Measurements from ENCODE around the gene MRPS22. TPM values are rescaled to one million over a fixed set of nuclear protein-coding genes. Genes with fewer than 3 reads are reported as not detected.
"Not testable (repeated sequence)": the region's sequence is repeated elsewhere in the genome, so short reads cannot be mapped to it uniquely, and the experiment has no call there.

Gene MRPS22
- total RNA-seq, 1 donor from 2014 or later: 8.3 TPM

DNA sequence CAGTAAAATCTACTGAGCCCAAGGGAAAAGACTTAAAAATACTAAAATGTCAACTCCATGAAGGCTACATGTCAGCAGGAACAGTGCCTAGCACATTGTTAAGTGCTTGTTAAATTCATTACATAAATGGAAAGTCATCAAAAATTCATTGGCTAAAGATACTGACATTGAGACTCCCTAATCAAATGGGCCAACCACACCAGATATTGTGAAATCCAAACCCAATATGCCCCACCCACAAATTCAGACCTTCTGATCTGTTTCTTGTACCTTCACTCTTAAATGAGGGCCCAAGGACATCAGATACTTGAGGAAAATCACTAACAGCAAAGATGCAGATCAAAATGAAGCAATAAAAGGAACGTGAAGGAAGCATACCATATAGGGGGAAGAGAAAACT is 20.7 kb downstream of the MRPS22 start:
- Histone ChIP-seq H3K27ac (no peak overlapping the region), H3K4me3 (no peak overlapping the region), H3K9me3 (no peaks in the 10 kb centered on the region), H3K4me1 (no peaks in the 10 kb centered on the region), H3K36me3 (peaks cover 93 to 95% of the 10 kb centered on the region in 2 donors), H3K27me3 (no peaks in the 10 kb centered on the region)
- DNase-seq (ENCODE audit: low spot score in 2 of 2): no peak
- TF ChIP-seq, protein P1, sequence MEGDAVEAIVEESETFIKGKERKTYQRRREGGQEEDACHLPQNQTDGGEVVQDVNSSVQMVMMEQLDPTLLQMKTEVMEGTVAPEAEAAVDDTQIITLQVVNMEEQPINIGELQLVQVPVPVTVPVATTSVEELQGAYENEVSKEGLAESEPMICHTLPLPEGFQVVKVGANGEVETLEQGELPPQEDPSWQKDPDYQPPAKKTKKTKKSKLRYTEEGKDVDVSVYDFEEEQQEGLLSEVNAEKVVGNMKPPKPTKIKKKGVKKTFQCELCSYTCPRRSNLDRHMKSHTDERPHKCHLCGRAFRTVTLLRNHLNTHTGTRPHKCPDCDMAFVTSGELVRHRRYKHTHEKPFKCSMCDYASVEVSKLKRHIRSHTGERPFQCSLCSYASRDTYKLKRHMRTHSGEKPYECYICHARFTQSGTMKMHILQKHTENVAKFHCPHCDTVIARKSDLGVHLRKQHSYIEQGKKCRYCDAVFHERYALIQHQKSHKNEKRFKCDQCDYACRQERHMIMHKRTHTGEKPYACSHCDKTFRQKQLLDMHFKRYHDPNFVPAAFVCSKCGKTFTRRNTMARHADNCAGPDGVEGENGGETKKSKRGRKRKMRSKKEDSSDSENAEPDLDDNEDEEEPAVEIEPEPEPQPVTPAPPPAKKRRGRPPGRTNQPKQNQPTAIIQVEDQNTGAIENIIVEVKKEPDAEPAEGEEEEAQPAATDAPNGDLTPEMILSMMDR (IDR thresholded peaks at IDR 0.05): no peak
- intact Hi-C loops (cut with DNase I): no loop called here

DNA sequence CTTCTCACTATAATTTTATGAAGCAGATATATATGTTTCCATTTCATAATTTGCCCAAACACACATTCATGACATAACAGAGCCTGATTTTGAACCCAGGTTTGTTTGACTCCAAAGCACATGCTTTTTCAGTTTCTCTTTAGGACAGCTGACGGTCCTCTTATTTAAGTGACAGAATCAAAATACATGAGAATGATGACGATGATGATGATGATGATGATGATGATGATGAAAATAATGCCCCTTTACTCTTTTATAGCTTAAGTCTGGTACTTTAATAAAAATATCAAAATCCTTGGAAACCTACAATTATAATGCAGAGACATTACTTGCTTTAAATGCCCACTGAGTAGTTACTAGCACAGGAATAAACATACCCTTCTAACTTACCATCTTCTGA is 30.3 kb downstream of the MRPS22 start:
- DNase-seq (ENCODE audit: low spot score in 2 of 2): no peak
- Histone ChIP-seq H3K27me3 (no peaks in the 10 kb centered on the region), H3K36me3 (peaks cover 81 to 97% of the 10 kb centered on the region in 2 donors), H3K9me3 (no peaks in the 10 kb centered on the region), H3K27ac (no peak overlapping the region), H3K4me1 (no peaks in the 10 kb centered on the region), H3K4me3 (no peak overlapping the region)
- intact Hi-C loops (cut with DNase I): no loop called here
- TF ChIP-seq, protein P1 (IDR thresholded peaks at IDR 0.05): no peak

DNA sequence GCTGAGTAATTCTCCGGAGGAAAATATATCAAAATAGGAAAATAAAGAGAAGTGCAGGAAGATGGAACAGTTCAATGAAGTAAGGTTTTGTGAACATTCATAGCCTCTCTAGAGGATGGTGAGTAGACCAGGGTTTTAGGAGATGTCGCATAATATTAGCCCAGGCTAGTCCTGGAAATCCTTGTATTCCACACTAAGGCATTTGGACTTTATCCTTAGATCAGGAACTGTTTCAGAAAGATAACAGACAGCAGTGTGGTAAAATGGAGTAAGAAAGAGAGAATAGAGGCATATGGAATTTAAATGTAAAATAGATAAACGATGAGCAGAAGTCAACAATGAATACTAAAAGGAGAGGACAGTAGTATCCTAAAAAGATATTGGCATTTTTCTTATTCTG is 33.6 kb downstream of the MRPS22 start:
- no peak for DNase-seq (ENCODE audit: low spot score in 2 of 2)
- intact Hi-C loops (cut with DNase I): no loop called here
- TF ChIP-seq, protein P1 (IDR thresholded peaks at IDR 0.05): no peak
- H3K4me3 ChIP-seq: no peak overlapping the region
- no peak overlapping the region for H3K27ac ChIP-seq
- no peaks in the 10 kb centered on the region for H3K9me3 ChIP-seq
- H3K36me3 ChIP-seq: peaks cover 57 to 86% of the 10 kb centered on the region in 2 donors
- no peaks in the 10 kb centered on the region for H3K27me3 ChIP-seq
- H3K4me1 ChIP-seq: no peaks in the 10 kb centered on the region

DNA sequence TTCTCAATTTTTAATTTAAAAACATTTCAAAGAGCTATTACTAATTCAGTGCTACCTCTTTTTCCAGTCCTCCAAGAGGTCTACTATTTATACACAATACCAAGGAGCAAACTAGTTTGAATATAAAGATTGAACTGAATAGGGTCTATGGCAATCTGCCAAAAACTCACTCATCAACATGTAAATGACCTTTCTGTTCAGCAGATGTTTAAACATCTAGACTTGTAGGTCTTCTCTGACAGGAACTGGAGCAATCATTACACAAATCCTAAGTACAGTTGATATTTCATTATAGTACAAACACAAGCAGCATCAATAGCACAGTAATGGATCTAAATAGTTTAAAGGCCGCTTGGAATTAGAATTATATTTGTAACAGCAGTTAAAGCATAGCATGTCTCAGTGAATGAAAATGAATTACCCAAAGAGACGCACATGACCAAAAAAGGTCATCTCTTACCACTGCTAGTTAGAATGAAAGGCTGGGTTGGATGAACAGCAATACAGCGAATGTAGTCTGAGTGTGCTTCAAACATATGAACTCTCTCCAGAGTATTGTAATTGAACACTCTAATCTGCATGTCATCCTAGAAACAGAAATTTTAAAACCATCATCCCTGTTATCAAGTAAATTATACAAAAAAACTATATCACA is 34.9 kb downstream of the MRPS22 start:
- H3K4me3 ChIP-seq: no peak overlapping the region
- H3K9me3 ChIP-seq: no peaks in the 10 kb centered on the region
- H3K36me3 ChIP-seq: peaks cover 51 to 75% of the 10 kb centered on the region in 2 donors
- H3K4me1 ChIP-seq: no peaks in the 10 kb centered on the region
- no peaks in the 10 kb centered on the region for H3K27me3 ChIP-seq
- no peak for DNase-seq (ENCODE audit: low spot score in 2 of 2)
- TF ChIP-seq, protein P1 (IDR thresholded peaks at IDR 0.05): no peak
- intact Hi-C loops (cut with DNase I): no loop called here
- no peak overlapping the region for H3K27ac ChIP-seq

DNA sequence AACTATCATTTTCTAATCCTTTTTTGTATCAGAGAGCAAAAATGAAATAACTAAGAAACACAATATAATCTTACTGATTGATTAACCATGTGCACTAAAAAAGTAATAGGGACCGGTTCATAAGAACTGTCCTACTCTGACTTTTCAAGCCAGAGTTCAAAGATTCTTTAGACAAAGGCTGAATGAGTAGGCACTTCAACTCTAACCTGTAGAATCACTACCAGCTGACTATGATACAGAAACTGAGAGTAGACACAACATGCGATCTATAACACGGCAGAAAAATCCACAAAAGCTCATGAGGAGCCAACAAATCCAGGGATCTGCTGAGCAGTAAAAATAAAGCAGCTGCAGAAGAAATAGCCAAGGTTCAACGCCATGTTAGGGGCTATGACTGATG is 36.8 kb downstream of the MRPS22 start:
- intact Hi-C loops (cut with DNase I): no loop called here
- TF ChIP-seq, protein P1 (IDR thresholded peaks at IDR 0.05): no peak
- Histone ChIP-seq H3K4me3 (no peak overlapping the region), H3K4me1 (peaks cover 3 to 4% of the 10 kb centered on the region in 2 donors), H3K27ac (no peak overlapping the region), H3K36me3 (peaks cover 33 to 57% of the 10 kb centered on the region in 2 donors), H3K9me3 (no peaks in the 10 kb centered on the region), H3K27me3 (no peaks in the 10 kb centered on the region)
- no peak for DNase-seq (ENCODE audit: low spot score in 2 of 2)

DNA sequence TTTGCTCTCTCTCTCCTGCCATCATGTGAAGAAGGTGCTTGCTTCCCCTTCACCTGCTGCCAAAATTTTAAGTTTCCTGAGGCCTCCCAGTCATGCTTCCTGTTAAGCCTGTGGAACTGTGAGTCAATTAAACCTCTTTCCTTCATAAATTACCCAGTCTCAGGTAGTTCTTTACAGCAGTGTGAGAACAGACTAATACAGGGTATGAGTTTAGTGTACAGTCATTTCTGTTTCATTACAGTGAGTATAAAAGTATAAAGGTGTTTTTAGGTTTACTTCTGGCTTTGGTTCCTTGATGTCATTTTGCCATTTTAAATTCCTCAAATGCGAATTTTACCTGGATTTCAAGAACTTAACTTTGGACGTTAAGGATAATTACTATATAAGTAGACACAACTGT is 38.5 kb downstream of the MRPS22 start:
- H3K4me1 ChIP-seq: peaks cover 3 to 11% of the 10 kb centered on the region in 2 donors
- intact Hi-C loops (cut with DNase I); H3K4me3 ChIP-seq; H3K9me3 ChIP-seq; DNase-seq (ENCODE audit: low spot score in 2 of 2); H3K27ac ChIP-seq; H3K27me3 ChIP-seq: not testable (repeated sequence)
- H3K36me3 ChIP-seq: peaks cover 24 to 42% of the 10 kb centered on the region in 2 donors

Measured in ascending aorta (tissue), 2 donors.